ENCODE data around the gene DNAJC22. TPM values are rescaled to one million over a fixed set of nuclear protein-coding genes. Genes with fewer than 3 reads are reported as not detected.
"Not testable (repeated sequence)": the region's sequence is repeated elsewhere in the genome, so short reads cannot be mapped to it uniquely, and the experiment has no call there.

Gene DNAJC22
- total RNA-seq, 1 donor from 2014 or later, result not detected

GRCh38 chr12:49305762-49306510 lies 40.8 kb upstream of the DNAJC22 start:
- no peak overlapping the region for H3K4me3 ChIP-seq
- no peaks in the 10 kb centered on the region for H3K36me3 ChIP-seq
- H3K4me1 ChIP-seq, result no peaks in the 10 kb centered on the region
- intact Hi-C loops (cut with DNase I), result no loop called here
- H3K27ac ChIP-seq, result no peak overlapping the region
- no peak for TF ChIP-seq CTCF (IDR thresholded peaks at IDR 0.05)
- no peaks in the 10 kb centered on the region for H3K27me3 ChIP-seq
- DNase-seq (ENCODE audit: low spot score in 2 of 2), result no peak
- H3K9me3 ChIP-seq, result no peaks in the 10 kb centered on the region

- no peak for DNase-seq (ENCODE audit: low spot score in 2 of 2)
Observed at GRCh38 chr12:49309386-49309785, 37.3 kb upstream of the DNAJC22 start.

GRCh38 chr12:49310451-49311000 lies 36.2 kb upstream of the DNAJC22 start:
- DNase-seq (ENCODE audit: low spot score in 2 of 2); H3K36me3 ChIP-seq; H3K4me3 ChIP-seq; H3K9me3 ChIP-seq; H3K27me3 ChIP-seq; H3K4me1 ChIP-seq; intact Hi-C loops (cut with DNase I); H3K27ac ChIP-seq: not testable (repeated sequence)

More at GRCh38 chr12:49309386-49309785, 37.3 kb upstream of the DNAJC22 start:
- Histone ChIP-seq H3K4me3 (no peak overlapping the region), H3K27me3 (no peaks in the 10 kb centered on the region), H3K27ac (no peak overlapping the region), H3K9me3 (no peaks in the 10 kb centered on the region), H3K4me1 (no peaks in the 10 kb centered on the region), H3K36me3 (no peaks in the 10 kb centered on the region)
- intact Hi-C loops (cut with DNase I), result no loop called here
- no peak for TF ChIP-seq CTCF (IDR thresholded peaks at IDR 0.05)

- Histone ChIP-seq H3K9me3 (no peaks in the 10 kb centered on the region), H3K36me3 (no peaks in the 10 kb centered on the region), H3K4me3 (no peak overlapping the region), H3K27me3 (no peaks in the 10 kb centered on the region), H3K27ac (no peak overlapping the region), H3K4me1 (no peaks in the 10 kb centered on the region)
- intact Hi-C loops (cut with DNase I), result no loop called here
- DNase-seq (ENCODE audit: low spot score in 2 of 2), result no peak
- TF ChIP-seq CTCF (IDR thresholded peaks at IDR 0.05), result no peak
Observed at GRCh38 chr12:49314811-49315210, 31.9 kb upstream of the DNAJC22 start.

GRCh38 chr12:49317118-49317517 lies 29.6 kb upstream of the DNAJC22 start:
- H3K36me3 ChIP-seq; H3K4me1 ChIP-seq; H3K27ac ChIP-seq; DNase-seq (ENCODE audit: low spot score in 2 of 2); H3K27me3 ChIP-seq; H3K4me3 ChIP-seq; H3K9me3 ChIP-seq; intact Hi-C loops (cut with DNase I): not testable (repeated sequence)

- H3K36me3 ChIP-seq; H3K4me3 ChIP-seq; DNase-seq (ENCODE audit: low spot score in 2 of 2); H3K9me3 ChIP-seq; intact Hi-C loops (cut with DNase I); H3K4me1 ChIP-seq; H3K27me3 ChIP-seq; H3K27ac ChIP-seq: not testable (repeated sequence)
Observed at GRCh38 chr12:49320411-49321103, 26.1 kb upstream of the DNAJC22 start.

- Histone ChIP-seq H3K4me3 (peak overlapping the region; percentile 64 to 74), H3K36me3 (no peaks in the 10 kb centered on the region), H3K27ac (no peak overlapping the region), H3K27me3 (no peaks in the 10 kb centered on the region), H3K4me1 (peaks cover 0 to 9% of the 10 kb centered on the region in 2 donors), H3K9me3 (no peaks in the 10 kb centered on the region)
- DNase-seq (ENCODE audit: low spot score in 2 of 2), result no peak
- intact Hi-C loops (cut with DNase I), result no loop called here
- no peak for TF ChIP-seq CTCF (IDR thresholded peaks at IDR 0.05)
Observed at GRCh38 chr12:49322367-49322707, 24.4 kb upstream of the DNAJC22 start.
